BLaER1 (cell line): Measurements from ENCODE around the gene ASPN.

ENCODE experiments used
- H3K27ac ChIP-seq: shearing (Covaris generic); formaldehyde crosslinking; 2 replicates; pipeline ENCODE4 v1.8.1; 2022
- H3K27me3 ChIP-seq: shearing (Covaris generic); formaldehyde crosslinking; 2 replicates; pipeline ENCODE4 v1.8.1; 2022
- H3K36me3 ChIP-seq: shearing (Covaris generic); formaldehyde crosslinking; 2 replicates; pipeline ENCODE4 v1.8.1; 2022
- H3K4me1 ChIP-seq: shearing (Covaris generic); formaldehyde crosslinking; 2 replicates; pipeline ENCODE4 v1.8.1; 2022
- H3K4me2 ChIP-seq: shearing (Covaris generic); formaldehyde crosslinking; 2 replicates; pipeline ENCODE4 v1.8.1; 2022
- H3K4me3 ChIP-seq: shearing (Covaris generic); formaldehyde crosslinking; 2 replicates; pipeline ENCODE4 v1.8.1; 2022
- H3K9ac ChIP-seq: shearing (Covaris generic); formaldehyde crosslinking; 2 replicates; pipeline ENCODE4 v1.8.1; 2022
- H3K9me3 ChIP-seq: shearing (Covaris generic); formaldehyde crosslinking; 2 replicates; pipeline ENCODE4 v1.8.1; 2022
- H4K20me1 ChIP-seq: shearing (Covaris generic); formaldehyde crosslinking; 2 replicates; pipeline ENCODE4 v1.8.1; 2022
- Cebpa-rat ChIP-seq: shearing (Covaris generic); IDR thresholded peaks from 2 replicates; pipeline ENCODE4 v1.8.1; 2022

The ASPN gene

DNA sequence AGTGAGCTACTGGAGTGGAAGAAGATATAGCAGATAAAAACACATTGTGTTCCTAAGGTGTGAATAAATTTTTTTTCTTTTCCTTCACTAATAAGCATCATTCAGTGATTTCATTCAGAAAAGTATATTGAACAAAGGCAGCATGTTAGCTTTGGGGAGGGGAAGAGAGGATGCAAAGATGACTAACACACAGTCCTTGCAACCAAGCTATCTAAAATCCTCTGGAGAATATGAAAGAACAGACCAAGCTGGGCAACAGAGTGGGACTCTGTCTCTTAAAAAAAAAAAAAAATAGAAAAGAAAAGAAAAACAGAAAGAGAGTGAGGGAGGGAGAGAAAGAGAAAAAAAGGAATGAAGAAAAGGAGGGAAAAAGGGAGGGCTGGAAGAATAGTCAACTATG, 35.8 kb downstream of the ASPN start:
- peaks cover 5% of the 10 kb centered on the region; the same call in 1 of the 2 replicates for H4K20me1 ChIP-seq
- no peak overlapping the region for H3K4me3 ChIP-seq
- no peak for TF ChIP-seq Cebpa-rat

DNA sequence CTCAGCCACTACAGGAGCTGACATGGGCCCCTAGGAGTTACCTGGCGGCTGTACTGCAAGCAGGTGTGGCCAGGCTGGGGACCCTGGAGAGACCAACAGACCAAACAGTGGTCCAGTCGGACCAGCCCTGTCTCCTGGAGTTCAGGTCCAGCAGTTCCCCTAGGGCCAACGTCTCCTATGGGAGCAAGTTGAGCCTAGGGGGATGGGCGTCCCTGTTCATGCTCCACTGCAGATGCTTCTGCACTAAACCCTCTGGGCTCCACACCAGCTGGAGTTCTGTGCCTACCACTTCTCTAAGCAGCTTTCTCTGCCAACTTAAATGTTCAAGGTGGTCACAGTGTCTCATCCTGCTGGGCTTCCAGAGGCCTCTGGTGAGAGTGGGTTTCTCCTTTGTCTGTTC, 37.5 kb downstream of the ASPN start:
- peaks cover 5% of the 10 kb centered on the region; the same call in 1 of the 2 replicates for H4K20me1 ChIP-seq
- H3K9ac ChIP-seq: no peak overlapping the region
- H3K36me3 ChIP-seq: no peaks in the 10 kb centered on the region
- no peaks in the 10 kb centered on the region; the same call in none of the 2 replicates for H3K9me3 ChIP-seq
- no peak overlapping the region for H3K4me3 ChIP-seq
- no peaks in the 10 kb centered on the region for H3K27me3 ChIP-seq
- no peak overlapping the region for H3K27ac ChIP-seq
- H3K4me1 ChIP-seq: peaks cover 12% of the 10 kb centered on the region
- H3K4me2 ChIP-seq: peak overlapping the region; percentile 25
- TF ChIP-seq Cebpa-rat: no peak

More for the DNA sequence above, 35.8 kb downstream of the ASPN start:
- Histone ChIP-seq H3K4me2 (no peak overlapping the region), H3K27ac (no peak overlapping the region), H3K9me3 (no peaks in the 10 kb centered on the region; the same call in none of the 2 replicates), H3K27me3 (no peaks in the 10 kb centered on the region), H3K36me3 (no peaks in the 10 kb centered on the region), H3K9ac (no peak overlapping the region), H3K4me1 (peaks cover 12% of the 10 kb centered on the region)

DNA sequence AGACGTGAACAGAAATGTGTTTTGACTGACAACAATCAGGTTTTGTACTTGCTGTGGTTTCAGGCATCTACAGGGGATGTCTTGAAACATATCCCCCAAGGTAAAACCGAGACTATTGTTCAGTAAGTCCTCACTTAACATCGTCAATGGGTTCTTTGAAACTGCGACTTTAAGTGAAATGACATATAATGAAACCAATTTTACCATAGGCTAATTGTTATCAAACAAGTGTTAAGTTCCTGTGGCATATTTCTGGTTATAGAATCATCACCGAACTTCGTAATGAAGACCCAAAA, 41.6 kb downstream of the ASPN start:
- Histone ChIP-seq H3K27ac (no peak overlapping the region), H3K9ac (no peak overlapping the region), H3K4me3 (no peak overlapping the region), H3K27me3 (no peaks in the 10 kb centered on the region), H3K4me2 (no peak overlapping the region), H3K4me1 (peaks cover 12% of the 10 kb centered on the region), H3K9me3 (no peaks in the 10 kb centered on the region), H3K36me3 (no peaks in the 10 kb centered on the region), H4K20me1 (peaks cover 5% of the 10 kb centered on the region; the same call in 1 of the 2 replicates)
- TF ChIP-seq Cebpa-rat: no peak

DNA sequence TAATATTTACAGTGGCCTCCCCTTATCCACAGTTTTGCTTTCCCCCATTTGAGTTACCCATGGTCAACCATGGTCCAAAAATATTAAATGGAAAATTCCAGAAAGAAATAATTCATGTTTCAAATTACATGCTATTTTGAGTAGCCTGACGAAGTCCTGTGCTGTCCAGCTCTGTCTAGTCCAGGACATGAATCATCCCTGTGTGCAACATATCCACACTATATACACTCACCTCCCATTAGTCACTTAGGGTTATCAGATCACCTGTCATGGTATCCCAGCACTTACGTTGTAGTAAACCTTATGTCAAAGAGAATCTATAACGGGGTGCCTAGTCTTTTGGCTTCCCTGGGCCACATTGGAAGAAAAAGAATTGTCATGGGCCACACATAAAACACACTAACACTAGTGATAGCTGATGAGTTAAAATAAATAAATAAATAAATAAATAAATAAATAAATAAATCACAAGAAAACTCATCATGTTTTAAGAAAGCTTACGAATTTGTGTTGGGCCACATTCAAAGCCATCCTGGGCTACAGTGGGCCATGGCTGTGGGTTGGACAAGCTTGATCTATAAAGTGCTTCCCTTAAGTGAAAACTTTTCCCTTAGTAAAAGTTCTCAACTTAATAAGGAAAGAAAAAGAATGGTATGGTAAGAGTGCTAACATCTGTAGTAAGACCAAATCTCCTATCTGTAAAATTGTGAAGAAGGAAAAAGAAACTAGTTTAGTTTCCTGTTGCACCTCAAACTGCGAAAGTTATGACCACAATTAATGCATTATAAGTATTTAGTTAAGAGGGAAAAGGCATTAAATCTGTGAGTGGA, 42.2 kb downstream of the ASPN start:
- Histone ChIP-seq H3K9me3 (no peaks in the 10 kb centered on the region), H3K27ac (no peak overlapping the region), H3K9ac (no peak overlapping the region), H3K36me3 (no peaks in the 10 kb centered on the region), H3K4me2 (no peak overlapping the region), H4K20me1 (peaks cover 5% of the 10 kb centered on the region; the same call in 1 of the 2 replicates), H3K4me3 (no peak overlapping the region), H3K4me1 (peaks cover 8% of the 10 kb centered on the region), H3K27me3 (no peaks in the 10 kb centered on the region)
- no peak for TF ChIP-seq Cebpa-rat

DNA sequence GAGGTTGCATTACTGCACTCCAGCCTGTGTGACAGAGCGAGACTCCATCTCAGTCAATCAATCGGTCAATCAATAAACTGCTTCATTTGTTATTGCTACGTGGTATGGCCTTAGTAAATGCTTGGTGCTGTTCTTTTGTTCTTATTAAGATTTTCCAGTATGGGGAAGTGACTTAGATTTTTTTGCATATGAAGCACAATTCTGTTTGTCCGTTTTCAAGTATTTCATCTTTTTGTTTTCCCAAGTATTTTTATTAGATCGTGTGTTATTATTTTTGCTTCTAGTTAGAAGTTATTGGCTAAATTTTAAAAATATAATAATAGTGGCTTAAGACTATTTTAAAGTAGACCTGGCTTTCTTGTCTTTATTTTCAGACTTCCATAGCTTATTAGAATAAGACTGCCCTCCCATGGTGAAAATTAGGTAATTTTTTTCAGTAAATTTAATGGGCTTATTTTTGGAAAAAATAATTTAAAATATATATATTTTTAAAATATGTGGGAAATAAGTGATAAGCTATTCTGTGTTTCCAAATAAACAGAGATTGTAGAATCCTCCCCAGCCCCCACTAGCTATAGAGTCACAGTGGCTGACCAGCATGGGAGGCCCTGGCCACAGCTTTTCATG, 43.3 kb downstream of the ASPN start:
- H3K4me1 ChIP-seq: no peaks in the 10 kb centered on the region
- no peaks in the 10 kb centered on the region for H3K36me3 ChIP-seq

DNA sequence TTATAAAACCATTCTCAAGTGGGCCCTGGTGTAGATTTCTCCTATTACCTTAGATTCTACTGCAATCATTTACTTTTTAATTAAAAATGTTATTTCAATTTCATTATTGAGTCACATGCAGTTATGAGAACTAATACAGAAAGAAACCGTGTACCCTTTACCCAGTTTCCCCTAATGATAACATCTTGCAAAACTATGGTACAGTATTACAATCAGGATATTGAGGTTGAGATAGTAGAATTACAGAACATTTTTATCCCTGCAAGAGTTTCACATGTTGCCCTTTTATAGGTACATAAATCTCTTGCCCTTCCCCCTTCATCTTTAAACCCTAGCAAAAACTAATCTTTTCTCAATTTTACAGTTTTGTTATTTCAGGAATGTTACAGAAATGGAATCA, 47.0 kb downstream of the ASPN start:
- no peak for TF ChIP-seq Cebpa-rat
- Histone ChIP-seq H3K9me3 (no peaks in the 10 kb centered on the region), H3K27me3 (no peaks in the 10 kb centered on the region), H3K36me3 (peaks cover 6% of the 10 kb centered on the region; the same call in 1 of the 2 replicates), H3K4me2 (no peak overlapping the region), H3K27ac (no peak overlapping the region), H3K4me3 (no peak overlapping the region), H3K9ac (no peak overlapping the region), H4K20me1 (no peaks in the 10 kb centered on the region), H3K4me1 (no peaks in the 10 kb centered on the region)

More for the DNA sequence above, 43.3 kb downstream of the ASPN start:
- no peaks in the 10 kb centered on the region for H4K20me1 ChIP-seq
- no peak overlapping the region for H3K27ac ChIP-seq
- H3K4me2 ChIP-seq: no peak overlapping the region
- no peaks in the 10 kb centered on the region for H3K27me3 ChIP-seq
- no peak overlapping the region for H3K4me3 ChIP-seq
- TF ChIP-seq Cebpa-rat: no peak
- no peaks in the 10 kb centered on the region for H3K9me3 ChIP-seq
- H3K9ac ChIP-seq: no peak overlapping the region

DNA sequence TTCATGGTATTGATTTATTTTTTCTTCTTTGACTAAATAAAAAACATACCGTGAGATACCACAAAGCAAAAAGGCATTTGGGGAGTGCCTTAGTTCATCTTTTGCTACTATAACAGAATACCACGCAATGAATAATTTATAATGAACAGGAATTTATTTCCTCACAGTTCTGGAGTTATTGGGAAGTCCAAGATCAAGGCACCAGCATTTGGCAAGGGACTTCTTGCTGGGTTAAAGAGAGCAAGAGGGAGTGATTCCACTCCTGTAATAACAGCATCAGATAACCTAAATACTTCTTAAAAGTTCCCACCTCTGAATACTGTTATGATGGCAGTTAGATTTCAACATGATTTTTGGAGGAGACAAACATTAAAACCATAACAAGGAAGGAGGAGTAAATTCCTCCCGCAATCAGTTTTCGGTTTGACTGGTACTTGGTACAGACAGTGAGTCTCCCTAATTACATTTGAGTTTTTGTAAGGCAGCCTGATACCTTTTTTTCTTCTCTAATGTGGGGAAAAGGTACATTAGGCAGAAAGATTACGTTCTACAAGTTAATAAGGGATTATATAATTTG, 49.2 kb downstream of the ASPN start:
- H3K27ac ChIP-seq: no peak overlapping the region
- no peak for TF ChIP-seq Cebpa-rat
- no peaks in the 10 kb centered on the region for H3K9me3 ChIP-seq
- H3K27me3 ChIP-seq: no peaks in the 10 kb centered on the region
- no peak overlapping the region for H3K9ac ChIP-seq
- no peaks in the 10 kb centered on the region for H4K20me1 ChIP-seq
- H3K4me3 ChIP-seq: no peak overlapping the region
- H3K4me2 ChIP-seq: no peak overlapping the region
- H3K4me1 ChIP-seq: no peaks in the 10 kb centered on the region
- peaks cover 7% of the 10 kb centered on the region; the same call in 1 of the 2 replicates for H3K36me3 ChIP-seq

DNA sequence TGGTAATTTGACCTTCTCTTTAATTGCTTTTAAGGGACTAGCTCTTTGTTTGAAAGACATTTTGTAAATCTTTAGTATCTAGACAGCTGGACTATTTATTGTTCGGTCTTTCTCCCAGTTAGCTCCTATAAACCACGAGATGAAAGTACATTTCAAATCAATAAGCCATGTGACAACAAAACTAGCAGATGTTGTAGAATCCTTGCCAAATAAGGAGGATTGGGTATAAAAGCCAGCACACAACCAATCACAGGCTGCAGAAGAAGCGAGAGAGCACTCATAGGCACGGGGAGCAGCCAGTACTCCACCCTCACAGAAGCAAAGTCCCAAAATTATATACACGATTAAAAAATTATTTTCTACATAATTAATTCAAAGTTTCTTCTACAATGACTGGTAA, 50.0 kb downstream of the ASPN start:
- H3K4me3 ChIP-seq: no peak overlapping the region
- no peak overlapping the region for H3K9ac ChIP-seq
- peaks cover 7% of the 10 kb centered on the region; the same call in 1 of the 2 replicates for H3K36me3 ChIP-seq
- H3K27me3 ChIP-seq: no peaks in the 10 kb centered on the region
- H3K4me1 ChIP-seq: no peaks in the 10 kb centered on the region
- TF ChIP-seq Cebpa-rat: no peak
- no peaks in the 10 kb centered on the region for H4K20me1 ChIP-seq
- H3K4me2 ChIP-seq: no peak overlapping the region
- H3K9me3 ChIP-seq: no peaks in the 10 kb centered on the region
- H3K27ac ChIP-seq: no peak overlapping the region

DNA sequence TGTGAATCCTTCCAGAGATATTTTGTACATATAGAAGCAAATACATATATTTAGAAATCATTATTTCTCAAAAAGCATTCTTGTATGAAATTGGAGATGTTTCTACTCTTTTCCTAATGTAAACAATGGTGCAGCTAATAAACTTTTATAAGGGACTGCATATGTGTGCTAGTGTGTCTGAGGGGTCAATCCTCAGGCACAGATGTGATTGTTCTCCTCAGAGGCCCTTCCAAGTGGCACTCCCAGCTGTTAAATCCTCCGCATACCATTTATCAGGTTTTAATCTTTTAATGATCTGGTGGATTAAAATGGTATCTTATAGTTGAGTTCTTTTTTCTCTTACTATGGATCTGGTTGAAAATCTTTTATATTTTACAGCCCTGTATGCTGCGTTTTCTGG, 52.5 kb downstream of the ASPN start:
- Histone ChIP-seq H3K4me3 (no peak overlapping the region), H3K9ac (no peak overlapping the region), H4K20me1 (no peaks in the 10 kb centered on the region), H3K27me3 (no peaks in the 10 kb centered on the region), H3K4me1 (no peaks in the 10 kb centered on the region), H3K9me3 (no peaks in the 10 kb centered on the region), H3K36me3 (peaks cover 7% of the 10 kb centered on the region; the same call in 1 of the 2 replicates), H3K4me2 (no peak overlapping the region), H3K27ac (no peak overlapping the region)
- TF ChIP-seq Cebpa-rat: no peak
